HL-60 (cell line): ENCODE results near the gene CCDC85A.

Source experiments
- CTCF ChIP-seq: IDR thresholded peaks from one replicate; pipeline ENCODE4 v1.5.1; 2011; ENCODE audit warnings: low read length, control low read depth, inconsistent platforms; ENCODE audit not compliant: insufficient read depth
- GABPA ChIP-seq: IDR thresholded peaks from 2 replicates; pipeline ENCODE4 v1.6.1; 2012; ENCODE audit warnings: low read depth
- POLR2AphosphoS5 ChIP-seq: IDR thresholded peaks from 2 replicates; pipeline ENCODE4 v1.6.1; 2012; ENCODE audit warnings: low read depth

- TF ChIP-seq POLR2AphosphoS5, result no peak
- TF ChIP-seq GABPA, result no peak
- TF ChIP-seq CTCF, result no peak
Measured at GRCh38 chr2:56379066-56379465, 195.3 kb downstream of the CCDC85A start.
